Tibial nerve (tissue), 4 donors: ENCODE results near the gene FGGY.

Experiments used
- EP300 ChIP-seq, 2 donors: sonication (generic); formaldehyde crosslinking; IDR thresholded peaks; one replicate each; pipeline ENCODE4 v1.6.1; 2017; ENCODE audit warnings: antibody characterized with exemption in 2 of 2, mild to moderate bottlenecking in 1 of 2
- POLR2A ChIP-seq, 2 donors: fragments of 450-650 bp; IDR thresholded peaks; one replicate each; pipeline ENCODE4 v1.6.1; 2017; ENCODE audit warnings: antibody characterized with exemption in 2 of 2, mild to moderate bottlenecking in 2 of 2, moderate library complexity in 2 of 2
- TF ChIP-seq, protein P1 (sequence below), 5 experiments: fragments of 200-600 bp in 3 of 5; fragments of 450-650 bp in 2 of 5; sonication (generic) in 3 of 5; IDR thresholded peaks; one replicate each; pipeline ENCODE4 v1.5.1; 2016 to 2019; ENCODE audit warnings: antibody characterized with exemption in 5 of 5, mild to moderate bottlenecking in 3 of 5, moderate library complexity in 2 of 5

- no peak for TF ChIP-seq POLR2A (IDR thresholded peaks at IDR 0.05)
- TF ChIP-seq, protein P1, sequence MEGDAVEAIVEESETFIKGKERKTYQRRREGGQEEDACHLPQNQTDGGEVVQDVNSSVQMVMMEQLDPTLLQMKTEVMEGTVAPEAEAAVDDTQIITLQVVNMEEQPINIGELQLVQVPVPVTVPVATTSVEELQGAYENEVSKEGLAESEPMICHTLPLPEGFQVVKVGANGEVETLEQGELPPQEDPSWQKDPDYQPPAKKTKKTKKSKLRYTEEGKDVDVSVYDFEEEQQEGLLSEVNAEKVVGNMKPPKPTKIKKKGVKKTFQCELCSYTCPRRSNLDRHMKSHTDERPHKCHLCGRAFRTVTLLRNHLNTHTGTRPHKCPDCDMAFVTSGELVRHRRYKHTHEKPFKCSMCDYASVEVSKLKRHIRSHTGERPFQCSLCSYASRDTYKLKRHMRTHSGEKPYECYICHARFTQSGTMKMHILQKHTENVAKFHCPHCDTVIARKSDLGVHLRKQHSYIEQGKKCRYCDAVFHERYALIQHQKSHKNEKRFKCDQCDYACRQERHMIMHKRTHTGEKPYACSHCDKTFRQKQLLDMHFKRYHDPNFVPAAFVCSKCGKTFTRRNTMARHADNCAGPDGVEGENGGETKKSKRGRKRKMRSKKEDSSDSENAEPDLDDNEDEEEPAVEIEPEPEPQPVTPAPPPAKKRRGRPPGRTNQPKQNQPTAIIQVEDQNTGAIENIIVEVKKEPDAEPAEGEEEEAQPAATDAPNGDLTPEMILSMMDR (IDR thresholded peaks at IDR 0.05) = no peak
- no peak for TF ChIP-seq EP300 (IDR thresholded peaks at IDR 0.05)
Measured at GRCh38 chr1:59673573-59674450, 376.9 kb downstream of the FGGY start.
